Activated naive CD4-positive, alpha-beta T cell treated with anti-CD3 and anti-CD28 coated beads, Interleukin-2, amount 50 U/mL, for 24 hours (primary cell): Measurements from ENCODE around the gene MPZL1.
A peak's percentile ranks its signal among the peaks of the same experiment; 100 is the strongest.
"Not testable (repeated sequence)": the region's sequence is repeated elsewhere in the genome, so short reads cannot be mapped to it uniquely, and the experiment has no call there.

ENCODE experiments used
- H3K27ac Mint-ChIP-seq: one replicate; pipeline ENCODE4 v1.8.0; 2021; ENCODE audit warnings: mild to moderate bottlenecking, mixed read lengths
- H3K27me3 Mint-ChIP-seq: one replicate; pipeline ENCODE4 v1.8.0; 2021; ENCODE audit warnings: mixed read lengths
- H3K36me3 Mint-ChIP-seq: one replicate; pipeline ENCODE4 v1.8.0; 2021; ENCODE audit warnings: mixed read lengths
- H3K4me1 Mint-ChIP-seq: one replicate; pipeline ENCODE4 v1.8.0; 2021; ENCODE audit warnings: mixed read lengths
- H3K4me3 Mint-ChIP-seq: one replicate; pipeline ENCODE4 v1.8.0; 2021; ENCODE audit warnings: mild to moderate bottlenecking, mixed read lengths
- H3K9me3 Mint-ChIP-seq: one replicate; pipeline ENCODE4 v1.8.0; 2021; ENCODE audit warnings: mixed read lengths

Gene MPZL1

DNA sequence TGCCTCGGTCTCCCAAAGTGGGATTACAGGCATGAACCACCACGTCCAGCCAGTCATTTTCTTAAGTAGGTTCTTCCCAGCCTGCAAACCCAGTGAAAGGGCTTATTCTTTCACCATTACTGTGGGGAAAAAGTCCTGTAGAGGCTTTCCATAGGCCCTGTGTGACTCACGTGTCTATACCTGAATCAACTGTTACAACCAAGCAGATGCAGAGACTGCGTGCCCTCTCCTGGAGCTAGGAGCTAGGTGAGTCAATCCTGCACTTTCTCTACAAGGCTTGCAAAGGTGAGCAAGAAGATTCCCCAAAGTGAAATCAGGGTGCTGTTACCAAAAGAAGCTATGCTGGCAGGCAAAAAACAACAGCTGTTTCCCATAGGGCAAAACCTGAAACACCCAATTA, 13.8 kb upstream of the MPZL1 start:
- Mint-ChIP-seq H3K27me3 (no peaks in the 10 kb centered on the region), H3K4me1 (peaks cover 28% of the 10 kb centered on the region), H3K36me3 (peaks cover 9% of the 10 kb centered on the region), H3K4me3 (no peak overlapping the region), H3K27ac (peak overlapping the region; percentile 77), H3K9me3 (no peaks in the 10 kb centered on the region)

DNA sequence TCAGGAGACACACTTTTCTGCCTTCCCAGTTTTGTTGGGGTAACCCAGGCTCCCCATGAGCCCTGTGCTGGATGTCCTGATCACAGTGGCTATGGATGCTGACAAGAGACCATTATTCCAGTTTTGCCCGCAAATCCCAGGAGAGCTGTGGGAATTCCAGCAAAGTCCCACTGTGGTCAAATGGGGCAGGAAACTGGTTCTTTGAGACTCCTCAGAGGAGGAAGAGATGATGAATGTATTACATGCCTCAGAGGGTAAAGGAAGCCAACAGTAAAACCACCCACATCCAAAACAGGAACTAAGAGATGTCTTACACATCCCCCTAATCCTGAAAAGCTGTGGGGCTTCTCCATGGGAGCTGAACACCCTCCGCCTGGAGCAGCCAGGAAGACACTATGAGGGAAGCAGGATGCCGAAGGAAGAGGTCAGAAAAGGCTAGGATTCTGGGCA, 12.8 kb upstream of the MPZL1 start:
- Mint-ChIP-seq H3K9me3 (no peaks in the 10 kb centered on the region), H3K27ac (peak overlapping the region; percentile 77), H3K4me1 (peaks cover 36% of the 10 kb centered on the region), H3K36me3 (peaks cover 4% of the 10 kb centered on the region), H3K27me3 (no peaks in the 10 kb centered on the region), H3K4me3 (no peak overlapping the region)

DNA sequence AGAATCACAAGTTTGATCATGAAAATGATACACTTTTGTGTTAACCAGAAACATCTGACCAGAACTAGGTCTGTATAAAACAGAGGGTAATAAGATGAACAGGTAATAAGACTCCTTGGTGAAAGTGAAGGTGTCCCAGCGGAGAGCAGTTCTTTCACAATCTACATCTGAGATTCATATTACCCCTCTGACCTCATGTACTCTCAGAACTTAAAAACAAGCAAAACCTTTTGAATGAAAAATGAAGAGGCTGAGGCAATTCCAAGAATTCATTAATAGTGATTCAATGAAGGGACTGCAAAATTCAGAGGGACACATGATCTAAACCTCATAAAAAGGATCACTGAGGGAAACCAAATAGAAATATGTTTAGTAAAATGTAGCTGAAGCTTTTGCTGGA, 10.9 kb upstream of the MPZL1 start:
- Mint-ChIP-seq H3K27ac (no peak overlapping the region), H3K4me1 (peaks cover 49% of the 10 kb centered on the region), H3K4me3 (no peak overlapping the region), H3K36me3 (no peaks in the 10 kb centered on the region), H3K27me3 (peaks cover 2% of the 10 kb centered on the region), H3K9me3 (no peaks in the 10 kb centered on the region)

DNA sequence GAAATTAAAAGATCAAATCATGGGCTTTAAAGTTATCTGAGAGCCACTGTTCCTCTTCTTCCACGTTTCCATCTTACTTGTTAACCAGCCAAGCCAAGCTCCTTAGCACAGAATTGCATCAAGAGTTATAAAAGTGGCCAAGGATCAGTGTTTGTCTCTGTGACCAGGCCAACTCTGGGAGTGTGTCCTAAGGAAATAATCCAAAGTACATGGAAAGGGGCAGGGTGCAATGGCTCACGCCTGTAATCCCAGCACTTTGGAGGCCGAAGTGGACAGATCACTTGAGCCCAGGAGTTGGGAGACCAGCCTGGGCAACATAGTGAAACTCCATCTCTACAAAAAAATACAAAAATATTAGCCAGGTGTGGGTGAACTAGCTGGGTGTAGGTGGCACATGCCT, 10.0 kb upstream of the MPZL1 start:
- Mint-ChIP-seq H3K36me3 (no peaks in the 10 kb centered on the region), H3K4me1 (peaks cover 51% of the 10 kb centered on the region), H3K9me3 (no peaks in the 10 kb centered on the region), H3K27ac (no peak overlapping the region), H3K4me3 (no peak overlapping the region), H3K27me3 (peaks cover 2% of the 10 kb centered on the region)

DNA sequence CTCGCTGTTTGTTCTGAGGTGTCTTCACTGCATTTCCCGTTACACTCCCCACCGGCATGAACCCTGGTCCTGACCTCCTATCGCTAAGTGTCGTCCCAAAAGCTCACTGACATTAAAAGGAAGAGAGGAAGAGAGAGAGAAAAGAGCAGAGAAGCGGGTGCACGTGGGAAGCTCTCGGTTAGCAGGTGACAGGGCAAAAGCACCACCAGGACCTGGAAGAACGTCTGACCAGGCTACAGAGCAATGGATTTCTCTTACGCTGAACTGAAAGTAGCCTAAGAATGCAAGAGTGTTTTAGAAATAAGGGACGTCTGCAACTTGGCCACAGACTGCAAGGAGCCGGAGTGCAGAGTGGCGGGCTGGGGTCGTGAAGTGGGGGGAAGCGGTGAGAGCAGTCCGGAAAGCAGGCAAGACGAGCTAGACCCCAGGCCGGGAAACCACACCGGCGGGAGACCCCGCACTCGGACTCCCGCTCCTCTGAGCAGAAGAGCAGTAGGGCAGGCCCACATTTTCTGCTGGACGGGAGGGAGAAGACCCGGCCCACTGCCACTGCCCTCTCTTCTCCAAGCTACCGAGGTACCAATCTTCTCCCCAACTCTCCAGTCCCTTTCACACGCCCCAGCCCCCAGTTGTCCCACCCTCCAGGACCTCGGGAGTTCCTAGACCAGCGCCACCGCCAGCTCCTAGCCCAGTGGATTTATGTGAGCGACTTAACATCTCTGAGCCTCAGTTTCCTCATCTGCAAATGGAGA, 8.3 kb upstream of the MPZL1 start:
- peaks cover 2% of the 10 kb centered on the region for H3K27me3 Mint-ChIP-seq
- no peaks in the 10 kb centered on the region for H3K9me3 Mint-ChIP-seq
- no peaks in the 10 kb centered on the region for H3K36me3 Mint-ChIP-seq
- H3K4me1 Mint-ChIP-seq, result peaks cover 49% of the 10 kb centered on the region
- peak overlapping the region; percentile 100 for H3K27ac Mint-ChIP-seq
- peak overlapping the region; percentile 93 for H3K4me3 Mint-ChIP-seq

DNA sequence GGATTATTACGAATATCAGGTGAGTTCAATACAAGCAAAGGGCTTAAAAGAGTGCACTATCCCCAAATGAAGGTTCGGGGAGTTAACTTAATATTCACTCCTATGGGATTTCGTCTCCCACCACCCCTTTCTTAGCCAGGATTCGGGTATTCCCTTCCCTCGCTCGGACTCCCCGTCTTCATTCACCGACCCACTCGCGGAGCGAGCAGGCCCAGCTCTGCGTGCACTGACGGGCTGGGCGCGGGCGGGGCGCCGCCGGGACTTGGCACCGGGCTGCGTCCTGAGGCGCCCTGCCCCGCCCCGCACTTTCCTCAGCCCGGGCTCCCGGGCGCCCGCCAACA, 7.7 kb upstream of the MPZL1 start:
- no peaks in the 10 kb centered on the region for H3K9me3 Mint-ChIP-seq
- H3K36me3 Mint-ChIP-seq, result no peaks in the 10 kb centered on the region
- peaks cover 2% of the 10 kb centered on the region for H3K27me3 Mint-ChIP-seq
- H3K4me3 Mint-ChIP-seq, result peak overlapping the region; percentile 93
- peak overlapping the region; percentile 100 for H3K27ac Mint-ChIP-seq
- peaks cover 46% of the 10 kb centered on the region for H3K4me1 Mint-ChIP-seq

DNA sequence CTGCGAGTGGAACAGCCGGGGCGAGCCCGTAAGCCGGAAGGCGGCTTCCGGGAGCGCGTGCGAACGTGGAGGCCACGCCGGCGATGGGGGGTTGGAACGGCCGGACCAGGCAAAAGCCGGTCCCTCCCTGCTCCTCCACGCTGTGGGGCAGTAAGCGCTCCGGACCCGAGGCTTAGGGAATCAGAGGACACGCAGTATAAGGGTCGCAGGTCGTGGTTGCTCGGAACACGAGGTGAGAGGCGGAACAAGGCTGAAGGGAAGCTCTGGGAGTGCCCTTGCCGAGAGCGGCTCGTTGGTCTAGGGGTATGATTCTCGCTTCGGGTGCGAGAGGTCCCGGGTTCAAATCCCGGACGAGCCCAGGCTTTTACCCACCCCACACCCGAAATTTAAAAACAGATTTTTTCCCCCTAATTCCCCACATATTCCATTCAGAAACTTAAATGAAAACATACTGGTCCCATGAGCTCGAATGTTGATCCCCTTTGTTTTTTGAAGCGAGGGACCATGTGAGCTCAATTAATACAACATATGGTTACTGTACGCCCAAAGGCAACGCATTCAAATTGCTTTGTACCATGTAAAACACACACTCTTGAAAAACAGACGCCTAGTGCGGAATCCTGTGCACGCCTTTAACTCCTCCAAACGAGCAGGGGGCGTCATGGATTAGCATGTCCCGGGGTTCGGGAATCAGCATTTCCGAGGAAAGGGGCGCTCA, 7.2 kb upstream of the MPZL1 start:
- Mint-ChIP-seq H3K9me3 (no peaks in the 10 kb centered on the region), H3K36me3 (no peaks in the 10 kb centered on the region), H3K27me3 (peaks cover 2% of the 10 kb centered on the region), H3K4me3 (peak overlapping the region; percentile 93), H3K27ac (peak overlapping the region; percentile 100), H3K4me1 (peaks cover 49% of the 10 kb centered on the region)

DNA sequence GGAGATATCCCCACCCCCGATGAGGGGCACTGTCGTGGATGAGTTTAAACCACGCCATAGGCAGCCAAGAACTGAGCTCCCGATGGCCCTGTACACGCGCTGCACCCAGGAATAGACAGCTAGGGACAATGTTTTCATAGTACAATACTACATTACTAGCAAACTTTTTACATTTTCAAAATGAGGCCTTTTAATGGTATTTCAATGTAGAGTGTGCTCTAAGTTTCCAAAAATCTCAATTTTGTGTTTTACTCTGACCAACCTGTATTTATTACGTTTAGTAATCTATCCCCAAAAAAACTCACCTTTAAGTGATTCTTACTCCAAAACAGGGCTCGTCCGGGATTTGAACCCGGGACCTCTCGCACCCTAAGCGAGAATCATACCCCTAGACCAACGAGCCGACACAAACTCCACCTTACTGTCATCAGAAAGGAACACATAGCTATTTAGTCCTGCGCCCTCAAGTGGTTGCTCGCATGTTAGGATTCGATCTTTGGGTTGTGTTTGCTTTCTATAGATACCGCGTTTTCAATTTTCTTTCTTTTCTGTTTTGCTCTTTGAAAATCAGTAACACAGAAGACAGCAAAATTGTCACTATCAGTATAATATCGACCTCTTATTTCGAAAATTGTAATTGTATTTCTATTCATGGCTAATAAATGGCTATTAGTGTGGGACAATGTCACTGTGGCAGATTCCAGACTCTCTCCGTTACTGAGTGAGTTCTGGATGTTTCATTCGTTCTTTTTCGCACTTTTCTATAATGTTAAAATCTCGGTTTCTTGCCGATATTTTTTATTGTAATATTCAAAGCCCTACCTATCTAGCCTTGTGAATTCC, 6.4 kb upstream of the MPZL1 start:
- peak overlapping the region; percentile 93 for H3K4me3 Mint-ChIP-seq
- no peaks in the 10 kb centered on the region for H3K36me3 Mint-ChIP-seq
- H3K27ac Mint-ChIP-seq, result peak overlapping the region; percentile 100
- peaks cover 2% of the 10 kb centered on the region for H3K27me3 Mint-ChIP-seq
- no peaks in the 10 kb centered on the region for H3K9me3 Mint-ChIP-seq
- peaks cover 57% of the 10 kb centered on the region for H3K4me1 Mint-ChIP-seq

DNA sequence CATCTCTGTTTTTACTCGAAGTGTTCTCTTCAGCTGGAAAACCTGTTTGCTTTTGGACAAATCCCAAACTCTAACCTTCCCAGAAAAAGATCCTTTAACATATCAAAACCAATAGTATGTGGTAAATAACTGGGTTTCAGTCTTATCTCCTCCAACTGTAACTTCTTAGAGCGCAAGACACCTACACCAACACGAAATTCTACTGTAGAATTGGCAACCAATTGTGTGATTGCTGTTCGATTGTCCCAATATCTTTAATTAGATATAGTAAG, 5.8 kb upstream of the MPZL1 start:
- Mint-ChIP-seq H3K27ac (peak overlapping the region; percentile 100), H3K9me3 (no peaks in the 10 kb centered on the region), H3K36me3 (no peaks in the 10 kb centered on the region)

DNA sequence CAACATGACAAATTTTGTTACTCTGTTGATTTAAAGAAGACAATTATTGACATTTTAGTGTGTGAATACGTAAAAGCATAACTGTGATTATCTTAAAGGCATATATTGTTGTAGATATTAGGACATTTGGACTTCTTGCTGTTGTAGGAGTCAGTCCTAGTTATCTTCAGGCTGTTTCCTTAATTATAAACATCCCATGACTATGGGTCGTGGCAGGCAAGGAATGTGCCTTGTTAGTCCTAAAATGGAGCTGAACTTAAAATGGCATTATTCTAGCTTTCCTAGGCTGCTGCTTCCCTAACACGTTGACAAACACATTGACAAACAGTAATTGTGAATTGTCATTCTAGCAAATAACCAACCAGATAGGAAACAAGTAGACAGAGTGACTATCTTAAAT, 4.4 kb upstream of the MPZL1 start:
- H3K4me3 Mint-ChIP-seq, result peak overlapping the region; percentile 93
- H3K27ac Mint-ChIP-seq, result no peak overlapping the region
- H3K9me3 Mint-ChIP-seq, result no peaks in the 10 kb centered on the region
- peaks cover 67% of the 10 kb centered on the region for H3K4me1 Mint-ChIP-seq
- no peaks in the 10 kb centered on the region for H3K36me3 Mint-ChIP-seq
- peaks cover 2% of the 10 kb centered on the region for H3K27me3 Mint-ChIP-seq

More for the DNA sequence above, 5.8 kb upstream of the MPZL1 start:
- peak overlapping the region; percentile 93 for H3K4me3 Mint-ChIP-seq
- peaks cover 59% of the 10 kb centered on the region for H3K4me1 Mint-ChIP-seq
- H3K27me3 Mint-ChIP-seq, result peaks cover 2% of the 10 kb centered on the region

DNA sequence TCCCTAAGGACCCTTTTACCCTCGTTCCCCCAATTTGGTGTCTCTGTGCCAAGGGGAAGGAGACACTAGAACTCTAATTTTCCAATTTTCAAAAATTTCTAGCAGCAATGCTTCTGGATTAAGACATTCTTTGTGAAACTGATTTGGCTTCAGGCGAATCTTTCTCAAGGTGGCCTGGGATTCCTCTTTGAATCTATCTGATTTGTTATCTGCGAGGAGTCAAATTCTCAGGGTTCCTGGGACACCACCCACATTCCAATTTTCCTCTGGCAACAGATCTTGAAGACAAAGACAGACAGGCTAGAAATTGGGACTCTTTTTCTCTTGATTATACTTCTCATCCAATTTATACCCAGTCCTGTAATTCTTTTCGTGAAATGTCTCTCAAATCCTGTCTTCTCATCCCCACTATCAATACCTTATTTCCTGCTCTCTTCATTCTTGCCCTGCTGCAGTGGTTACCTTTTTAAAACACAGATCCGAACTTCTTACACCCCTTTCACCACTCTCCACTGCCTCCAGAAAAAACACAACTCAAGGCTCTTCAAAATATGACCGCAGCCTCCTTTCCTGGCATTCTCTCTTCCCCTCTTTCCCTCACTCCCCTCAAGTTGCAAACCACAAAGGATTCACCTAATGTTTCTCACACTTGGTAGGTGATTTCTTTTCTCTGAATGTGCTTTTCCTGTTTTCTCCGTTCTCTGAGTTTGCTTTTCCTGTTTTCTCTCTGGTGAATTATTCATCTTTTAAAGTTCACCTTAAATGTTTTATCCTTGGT, 2.7 kb upstream of the MPZL1 start:
- H3K36me3 Mint-ChIP-seq, result no peaks in the 10 kb centered on the region
- peaks cover 2% of the 10 kb centered on the region for H3K27me3 Mint-ChIP-seq
- no peak overlapping the region for H3K27ac Mint-ChIP-seq
- no peak overlapping the region for H3K4me3 Mint-ChIP-seq
- H3K4me1 Mint-ChIP-seq, result peaks cover 67% of the 10 kb centered on the region
- no peaks in the 10 kb centered on the region for H3K9me3 Mint-ChIP-seq

DNA sequence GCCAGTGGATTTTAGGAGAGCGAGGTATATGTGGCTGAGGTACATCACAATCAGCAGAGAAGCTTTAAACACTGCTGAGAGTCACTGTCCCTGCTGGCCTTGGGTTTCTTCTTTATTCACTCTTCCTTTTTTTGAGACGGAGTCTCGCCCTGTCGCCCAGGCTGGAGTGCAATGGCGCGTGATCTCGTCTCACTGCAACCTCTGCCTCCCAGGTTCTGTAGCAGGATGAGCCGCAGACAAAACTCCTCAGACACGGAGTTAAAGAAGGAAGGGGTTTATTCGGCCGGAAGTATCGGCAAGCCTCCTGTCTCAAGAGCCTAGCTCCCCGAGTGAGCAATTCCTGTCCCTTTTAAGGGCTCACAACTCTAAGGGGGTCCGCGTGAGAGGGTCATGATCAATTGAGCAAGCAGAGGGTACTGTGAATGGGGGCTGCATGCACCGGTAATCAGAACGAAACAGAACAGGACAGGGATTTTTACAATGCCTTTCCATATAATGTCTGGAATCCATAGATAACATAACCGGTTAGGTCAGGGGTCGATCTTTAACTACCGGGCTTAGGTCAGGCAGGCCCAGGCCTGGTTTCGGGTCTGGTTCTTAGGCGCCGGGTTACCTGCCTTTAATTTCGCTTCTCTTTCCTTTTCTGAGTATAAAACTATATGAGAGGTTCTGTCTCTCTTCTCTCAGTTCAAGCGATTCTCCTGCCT, 1.9 kb upstream of the MPZL1 start:
- H3K27ac Mint-ChIP-seq, H3K36me3 Mint-ChIP-seq: not testable (repeated sequence)

DNA sequence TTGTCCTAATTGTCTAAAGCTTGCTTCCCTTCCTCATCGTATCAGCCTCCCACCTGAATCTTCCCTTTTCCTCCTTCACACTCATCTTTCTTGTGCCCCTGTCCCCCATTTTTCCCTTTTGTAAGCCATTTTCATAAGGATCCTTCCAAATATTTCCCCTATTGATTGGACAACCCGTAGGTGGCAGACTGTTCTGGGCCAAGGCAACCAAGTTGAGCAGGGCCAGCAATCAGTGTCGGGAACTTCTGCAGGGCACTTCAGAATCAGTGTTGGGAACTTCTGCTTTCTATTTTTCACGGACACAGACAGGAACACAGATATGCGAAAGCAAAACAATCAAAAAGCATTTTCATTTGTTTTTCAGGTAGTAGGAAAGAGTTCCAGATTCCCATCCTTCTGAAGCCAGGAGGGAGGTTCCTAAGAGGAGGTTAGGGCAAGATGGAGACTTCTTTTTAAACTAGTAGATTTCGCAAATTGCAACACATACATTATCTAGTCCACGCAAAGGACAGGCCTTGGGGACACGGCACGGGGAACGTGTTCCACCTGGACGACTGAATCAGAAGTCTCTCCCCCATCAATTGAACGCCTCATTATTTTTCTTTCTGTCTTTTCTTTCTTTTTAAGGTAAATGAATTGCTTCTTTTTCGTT, 691 bp upstream of the MPZL1 start:
- Mint-ChIP-seq H3K4me1 (peaks cover 62% of the 10 kb centered on the region), H3K4me3 (peak overlapping the region; percentile 96), H3K9me3 (no peaks in the 10 kb centered on the region), H3K27ac (peak overlapping the region; percentile 89), H3K36me3 (no peaks in the 10 kb centered on the region), H3K27me3 (no peaks in the 10 kb centered on the region)

More for the DNA sequence above, 1.9 kb upstream of the MPZL1 start:
- H3K27me3 Mint-ChIP-seq, H3K9me3 Mint-ChIP-seq, H3K4me3 Mint-ChIP-seq: not testable (repeated sequence)
- H3K4me1 Mint-ChIP-seq, result peaks cover 68% of the 10 kb centered on the region

DNA sequence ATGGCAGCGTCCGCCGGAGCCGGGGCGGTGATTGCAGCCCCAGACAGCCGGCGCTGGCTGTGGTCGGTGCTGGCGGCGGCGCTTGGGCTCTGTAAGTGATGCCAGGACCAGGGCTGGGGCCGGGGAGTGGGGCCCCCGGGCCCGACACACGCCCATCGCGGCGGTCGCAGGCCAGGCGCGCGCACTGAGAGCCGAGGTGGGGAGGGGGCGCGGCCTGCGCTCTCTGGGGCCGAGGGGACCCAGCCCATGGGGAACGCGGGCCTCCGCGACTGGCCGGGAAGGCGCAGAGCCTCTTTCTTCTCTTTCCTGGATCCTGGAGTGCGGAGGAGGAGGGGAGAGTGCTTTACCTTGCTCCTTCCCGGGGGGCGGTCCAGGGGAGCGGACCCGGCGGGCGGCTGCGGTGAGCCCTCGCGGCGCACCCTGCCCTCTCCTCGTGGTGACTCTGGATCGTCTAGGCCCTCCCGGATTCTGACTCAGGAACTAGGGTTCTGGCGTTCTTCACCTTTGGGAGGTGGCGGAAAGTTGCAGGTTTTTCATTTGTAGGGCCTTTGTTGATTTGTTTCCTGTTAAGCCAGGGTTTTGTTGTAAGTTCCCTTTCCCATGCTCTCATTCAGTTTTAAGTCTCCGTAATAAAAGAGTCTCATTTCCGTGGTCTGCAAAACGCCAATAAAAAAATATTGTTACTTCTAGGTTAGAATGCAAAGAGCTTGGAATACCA, 529 bp downstream of the MPZL1 start:
- Mint-ChIP-seq H3K36me3 (no peaks in the 10 kb centered on the region), H3K27me3 (no peaks in the 10 kb centered on the region), H3K4me3 (peak overlapping the region; percentile 96), H3K27ac (peak overlapping the region; percentile 20), H3K9me3 (no peaks in the 10 kb centered on the region), H3K4me1 (peaks cover 60% of the 10 kb centered on the region)
